Measurements from ENCODE around the gene FADS2. TPM values are rescaled to one million over a fixed set of nuclear protein-coding genes. Genes with fewer than 3 reads are reported as not detected.

The FADS2 gene
- total and polyA plus RNA-seq, 2 experiments from 2014 or later = 124 to 392 TPM

GRCh38 chr11:61895046-61895717, 67.1 kb downstream of the FADS2 start (continued):
- no peak for TF ChIP-seq ZNF462 (CRISPR knock-in tag; IDR thresholded peaks at IDR 0.05)
- no peak for TF ChIP-seq JUNB (IDR thresholded peaks at IDR 0.05; ENCODE audit: unreplicated experiment)

- Histone ChIP-seq H3K27me3 (ENCODE audit: insufficient read depth) (no peaks in the 10 kb centered on the region), H4K20me1 (replicated peaks; ENCODE audit: insufficient read depth) (no peaks in the 10 kb centered on the region), H3F3A (replicated peaks; ENCODE audit: low read depth) (0 out of 2 replicates have a peak, but pooled peaks cover 5% of the 10 kb centered on the region), H3K27ac (ENCODE audit: low read depth) (no peak overlapping the region), H3K36me3 (ENCODE audit: insufficient read depth) (no peaks in the 10 kb centered on the region), H3K4me2 (no peak overlapping the region), H3K4me3 (no peak overlapping the region), H2AFZ (no peak overlapping the region), H3K4me1 (ENCODE audit: insufficient read depth) (peaks cover 11% of the 10 kb centered on the region; the same call in 1 of the 2 replicates), H3K9me2 (ENCODE audit: insufficient read depth) (no peaks in the 10 kb centered on the region), H3K79me2 (replicated peaks; ENCODE audit: insufficient read depth) (no peaks in the 10 kb centered on the region)
- Mint-ChIP-seq H3K36me3 (ENCODE audit: low read depth) (no peaks in the 10 kb centered on the region; the same call in 2 of the 3 replicates), H3K27ac (no peak overlapping the region), H3K9me3 (no peaks in the 10 kb centered on the region; the same call in 2 of the 3 replicates), H3K27me3 (ENCODE audit: insufficient read depth, low read depth, poor library complexity) (peaks cover 12% of the 10 kb centered on the region), H3K4me1 (peaks cover 19% of the 10 kb centered on the region; the same call in 2 of the 3 replicates), H3K4me3 (no peak overlapping the region)
- DNase-seq (ENCODE audit: low spot score) (no peak), ATAC-seq (no peak)
- TF ChIP-seq STAT1 (IDR thresholded peaks at IDR 0.05; ENCODE audit: unreplicated experiment) = no peak
- no peak for TF ChIP-seq POLR2AphosphoS5 (IDR thresholded peaks at IDR 0.05; ENCODE audit: low read depth)
- TF ChIP-seq EZH2 (IDR thresholded peaks at IDR 0.05; ENCODE audit: low read depth, unreplicated experiment) = no peak
- no peak for TF ChIP-seq ZNF331 (CRISPR knock-in tag; IDR thresholded peaks at IDR 0.05; ENCODE audit: low read depth)
- no peak for TF ChIP-seq CTCF (conservative IDR thresholded peaks at IDR 0.05; ENCODE audit: low read depth in 2 of 2)
- TF ChIP-seq REST (IDR thresholded peaks at IDR 0.05; ENCODE audit: unreplicated experiment) = no peak
- no peak for TF ChIP-seq CREB1 (CRISPR knock-in tag; IDR thresholded peaks at IDR 0.05; ENCODE audit: low read depth)
- no peak for TF ChIP-seq ETS1 (IDR thresholded peaks at IDR 0.05)
- TF ChIP-seq EZH2phosphoT487 (IDR thresholded peaks at IDR 0.05; ENCODE audit: unreplicated experiment) = no peak
Observed at GRCh38 chr11:61895718-61896059, 67.6 kb downstream of the FADS2 start.
